ENCODE results near the gene DDB1. TPM values are rescaled to one million over a fixed set of nuclear protein-coding genes. Genes with fewer than 3 reads are reported as not detected.

DDB1 gene
- total RNA-seq, 1 experiment from 2014 or later = 284 TPM

DNA sequence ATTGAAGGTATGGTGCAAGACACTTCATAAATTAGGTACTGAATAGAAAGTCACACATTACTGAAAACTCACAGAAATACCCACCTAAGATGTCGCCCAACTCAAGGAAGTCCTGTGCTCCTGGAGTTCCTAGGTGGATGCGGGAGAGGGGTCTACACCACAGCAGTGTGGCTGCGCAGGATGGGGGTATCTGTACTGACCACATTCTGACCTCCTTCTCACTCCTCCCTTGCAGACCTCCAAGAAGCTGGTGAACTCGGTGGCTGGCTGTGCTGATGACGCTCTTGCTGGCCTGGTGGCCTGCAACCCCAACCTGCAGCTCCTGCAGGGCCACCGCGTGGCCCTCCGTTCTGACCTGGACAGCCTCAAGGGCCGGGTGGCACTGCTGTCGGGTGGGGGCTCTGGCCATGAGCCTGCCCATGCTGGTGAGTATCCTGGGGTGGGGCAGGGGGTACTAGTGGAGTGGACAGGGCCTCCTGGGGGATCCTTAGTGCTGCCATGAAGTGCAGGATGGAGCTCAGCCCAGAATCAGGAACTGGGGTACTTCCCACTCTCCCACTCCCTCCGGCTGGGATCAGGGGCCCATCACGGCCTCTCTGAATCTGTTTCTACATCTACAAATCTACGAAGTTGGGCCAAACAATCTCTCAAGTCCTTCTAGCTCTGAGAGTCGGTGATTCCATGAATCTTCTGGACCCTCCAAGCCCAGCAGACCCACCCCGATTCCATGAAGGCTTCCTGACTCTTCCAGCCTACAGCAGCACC, 5.0 kb upstream of the DDB1 start:
- BruUV-seq (replicated peaks) = no TSS peak
- Mint-ChIP-seq H3K4me3 (ENCODE audit: unreplicated experiment) (no peak overlapping the region), H3K9me3 (ENCODE audit: unreplicated experiment) (no peaks in the 10 kb centered on the region), H3K36me3 (ENCODE audit: insufficient read depth, unreplicated experiment) (peaks cover 17% of the 10 kb centered on the region), H3K27ac (ENCODE audit: unreplicated experiment) (no peak overlapping the region), H3K4me1 (ENCODE audit: low read depth, unreplicated experiment) (no peaks in the 10 kb centered on the region), H3K27me3 (ENCODE audit: insufficient read depth, unreplicated experiment) (no peaks in the 10 kb centered on the region)
- ChIA-PET POLR2A (no interaction called here), CTCF (interaction anchor here (0.8 to 5.7 kb wide), 2 partner anchors 47 to 295 kb away, joined by 3 to 175 read pairs; no protein-coding TSS in a partner anchor)
- H3K36me3 ChIP-seq (ENCODE audit: control insufficient read depth, insufficient read depth, low read length) = no peaks in the 10 kb centered on the region; the same call in none of the 2 replicates
- H3K27me3 ChIP-seq (replicated peaks; ENCODE audit: control insufficient read depth, insufficient read depth, low read length) = no peaks in the 10 kb centered on the region
- H3K4me3 ChIP-seq (ENCODE audit: low read depth, low read length) = no peak overlapping the region
- H3K4me1 ChIP-seq = peaks cover 13% of the 10 kb centered on the region
- TF ChIP-seq, protein P1, sequence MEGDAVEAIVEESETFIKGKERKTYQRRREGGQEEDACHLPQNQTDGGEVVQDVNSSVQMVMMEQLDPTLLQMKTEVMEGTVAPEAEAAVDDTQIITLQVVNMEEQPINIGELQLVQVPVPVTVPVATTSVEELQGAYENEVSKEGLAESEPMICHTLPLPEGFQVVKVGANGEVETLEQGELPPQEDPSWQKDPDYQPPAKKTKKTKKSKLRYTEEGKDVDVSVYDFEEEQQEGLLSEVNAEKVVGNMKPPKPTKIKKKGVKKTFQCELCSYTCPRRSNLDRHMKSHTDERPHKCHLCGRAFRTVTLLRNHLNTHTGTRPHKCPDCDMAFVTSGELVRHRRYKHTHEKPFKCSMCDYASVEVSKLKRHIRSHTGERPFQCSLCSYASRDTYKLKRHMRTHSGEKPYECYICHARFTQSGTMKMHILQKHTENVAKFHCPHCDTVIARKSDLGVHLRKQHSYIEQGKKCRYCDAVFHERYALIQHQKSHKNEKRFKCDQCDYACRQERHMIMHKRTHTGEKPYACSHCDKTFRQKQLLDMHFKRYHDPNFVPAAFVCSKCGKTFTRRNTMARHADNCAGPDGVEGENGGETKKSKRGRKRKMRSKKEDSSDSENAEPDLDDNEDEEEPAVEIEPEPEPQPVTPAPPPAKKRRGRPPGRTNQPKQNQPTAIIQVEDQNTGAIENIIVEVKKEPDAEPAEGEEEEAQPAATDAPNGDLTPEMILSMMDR (IDR thresholded peaks at IDR 0.05; ENCODE audit: insufficient read depth in 1 of 2, low read depth in 1 of 2, low read length in 1 of 2, severe bottlenecking in 1 of 2, unreplicated experiment in 1 of 2) = no peak
- DNase-seq = no peak
- H3K9me3 ChIP-seq = no peaks in the 10 kb centered on the region
- intact Hi-C loops (cut with micrococcal nuclease; ENCODE audit: unreplicated experiment) = loop anchor here (2.0 kb wide), 1 partner anchor 55 kb away; the partner anchor contains the start of gene TMEM216

DNA sequence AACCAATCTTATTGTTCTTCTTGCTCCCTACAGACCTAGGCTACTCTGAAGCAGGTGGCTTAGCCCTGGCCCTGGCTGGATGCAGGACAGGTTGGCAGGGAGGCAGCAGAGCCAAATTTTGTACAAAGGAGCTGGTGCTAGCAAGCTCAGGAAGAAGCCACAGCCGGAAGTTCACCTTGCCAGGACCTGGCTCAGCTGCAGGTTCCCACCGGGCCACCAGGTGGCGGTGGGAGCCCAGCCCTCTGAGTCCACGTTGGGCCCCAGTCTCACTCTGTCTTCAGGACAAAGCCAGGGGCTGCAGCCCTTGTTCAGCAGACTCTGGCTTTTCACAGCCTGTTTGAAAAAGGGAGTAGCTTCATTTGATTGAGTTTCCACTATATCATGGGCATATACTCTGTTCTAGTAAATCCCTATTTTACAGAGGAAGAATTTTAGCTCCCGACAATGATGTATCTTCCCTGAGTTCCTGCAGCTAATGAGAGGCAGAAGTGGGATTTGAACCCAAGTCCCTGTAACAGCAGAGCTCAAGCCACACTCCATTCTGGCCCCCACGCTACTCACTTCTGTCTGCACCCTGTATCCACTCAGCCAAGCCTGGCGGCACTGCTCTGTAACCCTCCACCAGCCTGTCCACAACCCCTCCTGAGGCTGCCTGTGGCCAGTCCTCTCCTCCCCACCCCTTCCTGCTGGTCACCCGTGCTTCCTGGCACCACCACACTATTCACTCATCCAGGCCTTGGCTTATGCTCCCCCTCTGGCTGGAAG, 3.4 kb upstream of the DDB1 start:
- Histone ChIP-seq H3K36me3 (ENCODE audit: control insufficient read depth, insufficient read depth, low read length) (no peaks in the 10 kb centered on the region; the same call in none of the 2 replicates), H3K27me3 (replicated peaks; ENCODE audit: control insufficient read depth, insufficient read depth, low read length) (no peaks in the 10 kb centered on the region), H3K4me3 (ENCODE audit: low read depth, low read length) (no peak overlapping the region), H3K4me1 (peaks cover 13% of the 10 kb centered on the region), H3K9me3 (no peaks in the 10 kb centered on the region)
- intact Hi-C loops (cut with micrococcal nuclease; ENCODE audit: unreplicated experiment) = loop anchor here (1.0 to 2.0 kb wide), 2 partner anchors 49 to 56 kb away; partner anchors contain the start of gene TMEM216
- H3K27me3 Mint-ChIP-seq (ENCODE audit: insufficient read depth, unreplicated experiment) = no peaks in the 10 kb centered on the region
- BruUV-seq (replicated peaks) = no TSS peak
- no peaks in the 10 kb centered on the region for H3K9me3 Mint-ChIP-seq (ENCODE audit: unreplicated experiment)
- TF ChIP-seq, protein P1 (IDR thresholded peaks at IDR 0.05; ENCODE audit: insufficient read depth in 1 of 2, low read depth in 1 of 2, low read length in 1 of 2, severe bottlenecking in 1 of 2, unreplicated experiment in 1 of 2) = peak; percentile 93 to 99
- peaks cover 10% of the 10 kb centered on the region for H3K4me1 Mint-ChIP-seq (ENCODE audit: low read depth, unreplicated experiment)
- DNase-seq = peak; percentile 79 to 92
- peaks cover 26% of the 10 kb centered on the region for H3K36me3 Mint-ChIP-seq (ENCODE audit: insufficient read depth, unreplicated experiment)
- ChIA-PET POLR2A (interaction anchor here (0.6 to 1.9 kb wide), 8 partner anchors 19 to 93 kb away, joined by 3 to 21 read pairs (median 4); partner anchors contain the start of genes CYB561A3, TMEM138 and TMEM216), CTCF (interaction anchor here (0.5 to 5.7 kb wide), 21 partner anchors 10 to 918 kb away, joined by 3 to 175 read pairs (median 5); partner anchors contain the start of genes CPSF7, CYB561A3, SDHAF2 and TMEM138)
- no peak overlapping the region for H3K4me3 Mint-ChIP-seq (ENCODE audit: unreplicated experiment)
- H3K27ac Mint-ChIP-seq (ENCODE audit: unreplicated experiment) = no peak overlapping the region

GRCh38 chr11:61335355-61335710, 2.4 kb upstream of the DDB1 start:
- DNase-seq = no peak
- no peaks in the 10 kb centered on the region; the same call in 1 of the 2 replicates for H3K36me3 ChIP-seq (ENCODE audit: control insufficient read depth, insufficient read depth, low read length)
- BruUV-seq (replicated peaks) = no TSS peak
- H3K4me3 ChIP-seq (ENCODE audit: low read depth, low read length) = no peak overlapping the region
- CTCF ChIA-PET = interaction anchor here (0.7 to 5.7 kb wide), 9 partner anchors 11 to 480 kb away, joined by 3 to 175 read pairs (median 7); partner anchors contain the start of genes CPSF7, CYB561A3, SDHAF2 and TMEM138
- intact Hi-C loops (cut with micrococcal nuclease; ENCODE audit: unreplicated experiment) = no loop called here
- Mint-ChIP-seq H3K4me3 (ENCODE audit: unreplicated experiment) (no peak overlapping the region), H3K36me3 (ENCODE audit: insufficient read depth, unreplicated experiment) (peaks cover 33% of the 10 kb centered on the region), H3K27me3 (ENCODE audit: insufficient read depth, unreplicated experiment) (no peaks in the 10 kb centered on the region), H3K4me1 (ENCODE audit: low read depth, unreplicated experiment) (peaks cover 12% of the 10 kb centered on the region), H3K9me3 (ENCODE audit: unreplicated experiment) (no peaks in the 10 kb centered on the region), H3K27ac (ENCODE audit: unreplicated experiment) (no peak overlapping the region)
- peaks cover 13% of the 10 kb centered on the region for H3K4me1 ChIP-seq
- POLR2A ChIA-PET = interaction anchor here (1.5 kb wide), 1 partner anchor 50 kb away, joined by 8 read pairs; no protein-coding TSS in a partner anchor
- TF ChIP-seq, protein P1 (IDR thresholded peaks at IDR 0.05; ENCODE audit: insufficient read depth in 1 of 2, low read depth in 1 of 2, low read length in 1 of 2, severe bottlenecking in 1 of 2, unreplicated experiment in 1 of 2) = no peak
- no peaks in the 10 kb centered on the region for H3K27me3 ChIP-seq (replicated peaks; ENCODE audit: control insufficient read depth, insufficient read depth, low read length)
- no peaks in the 10 kb centered on the region for H3K9me3 ChIP-seq

Data from Caco-2 (cell line).